ENCODE data around the gene RPTOR.

Gene RPTOR

GRCh38 chr17:80976701-80977100 is 432.1 kb downstream of the RPTOR start:
- ChIA-PET CTCF (interaction anchor here (1.1 to 1.5 kb wide), 3 partner anchors 11 to 549 kb away, joined by 3 to 6 read pairs (median 3); no protein-coding TSS in a partner anchor), POLR2A (no interaction called here)
- H3K4me3 ChIP-seq (ENCODE audit: low read depth, low read length): no peak overlapping the region
- DNase-seq (ENCODE audit: low read depth, low spot score): no peak
- no peak for TF ChIP-seq CTCF (IDR thresholded peaks at IDR 0.05; ENCODE audit: insufficient read depth, low read length, missing control alignments)

GRCh38 chr17:80977172-80977571 is 432.5 kb downstream of the RPTOR start:
- POLR2A ChIA-PET: no interaction called here
- CTCF ChIA-PET: interaction anchor here (1.1 to 2.0 kb wide), 4 partner anchors 11 to 550 kb away, joined by 3 to 6 read pairs (median 4); no protein-coding TSS in a partner anchor
- no peak for TF ChIP-seq CTCF (IDR thresholded peaks at IDR 0.05; ENCODE audit: insufficient read depth, low read length, missing control alignments)
- DNase-seq (ENCODE audit: low read depth, low spot score): no peak
- no peak overlapping the region for H3K4me3 ChIP-seq (ENCODE audit: low read depth, low read length)

GRCh38 chr17:80978499-80979497 is 434.2 kb downstream of the RPTOR start:
- no peak for TF ChIP-seq CTCF (IDR thresholded peaks at IDR 0.05; ENCODE audit: insufficient read depth, low read length, missing control alignments)
- H3K4me3 ChIP-seq (ENCODE audit: low read depth, low read length): no peak overlapping the region
- no peak for DNase-seq (ENCODE audit: low read depth, low spot score)
- POLR2A ChIA-PET: no interaction called here
- CTCF ChIA-PET: interaction anchor here (0.8 to 2.0 kb wide), 7 partner anchors 9 to 781 kb away, joined by 3 to 11 read pairs (median 4); no protein-coding TSS in a partner anchor

GRCh38 chr17:80979547-80980378 is 435.1 kb downstream of the RPTOR start:
- ChIA-PET CTCF (interaction anchor here (0.8 to 2.0 kb wide), 5 partner anchors 10 to 782 kb away, joined by 3 to 11 read pairs (median 3); no protein-coding TSS in a partner anchor), POLR2A (no interaction called here)
- no peak overlapping the region for H3K4me3 ChIP-seq (ENCODE audit: low read depth, low read length)
- no peak for DNase-seq (ENCODE audit: low read depth, low spot score)
- no peak for TF ChIP-seq CTCF (IDR thresholded peaks at IDR 0.05; ENCODE audit: insufficient read depth, low read length, missing control alignments)

- no peak overlapping the region for H3K4me3 ChIP-seq (ENCODE audit: low read depth, low read length)
- CTCF ChIA-PET: interaction anchor here (0.8 to 2.5 kb wide), 6 partner anchors 112 to 596 kb away, joined by 3 to 17 read pairs (median 4); no protein-coding TSS in a partner anchor
- no peak for TF ChIP-seq CTCF (IDR thresholded peaks at IDR 0.05; ENCODE audit: insufficient read depth, low read length, missing control alignments)
- no peak for DNase-seq (ENCODE audit: low read depth, low spot score)
- POLR2A ChIA-PET: no interaction called here
These were observed 435.9 kb downstream of the RPTOR start for GRCh38 chr17:80980397-80981061.
